Dedifferentiated amniotic fluid mesenchymal stem cell (primary cell): Measurements from ENCODE around the gene GIMAP6.
"Not testable (repeated sequence)": the region's sequence is repeated elsewhere in the genome, so short reads cannot be mapped to it uniquely, and the experiment has no call there.

Experiments used
- DNase-seq: peaks from one replicate; pipeline ENCODE4 v3.0.0-alpha.2; 2016; ENCODE audit errors: extremely low spot score

The GIMAP6 gene

DNA sequence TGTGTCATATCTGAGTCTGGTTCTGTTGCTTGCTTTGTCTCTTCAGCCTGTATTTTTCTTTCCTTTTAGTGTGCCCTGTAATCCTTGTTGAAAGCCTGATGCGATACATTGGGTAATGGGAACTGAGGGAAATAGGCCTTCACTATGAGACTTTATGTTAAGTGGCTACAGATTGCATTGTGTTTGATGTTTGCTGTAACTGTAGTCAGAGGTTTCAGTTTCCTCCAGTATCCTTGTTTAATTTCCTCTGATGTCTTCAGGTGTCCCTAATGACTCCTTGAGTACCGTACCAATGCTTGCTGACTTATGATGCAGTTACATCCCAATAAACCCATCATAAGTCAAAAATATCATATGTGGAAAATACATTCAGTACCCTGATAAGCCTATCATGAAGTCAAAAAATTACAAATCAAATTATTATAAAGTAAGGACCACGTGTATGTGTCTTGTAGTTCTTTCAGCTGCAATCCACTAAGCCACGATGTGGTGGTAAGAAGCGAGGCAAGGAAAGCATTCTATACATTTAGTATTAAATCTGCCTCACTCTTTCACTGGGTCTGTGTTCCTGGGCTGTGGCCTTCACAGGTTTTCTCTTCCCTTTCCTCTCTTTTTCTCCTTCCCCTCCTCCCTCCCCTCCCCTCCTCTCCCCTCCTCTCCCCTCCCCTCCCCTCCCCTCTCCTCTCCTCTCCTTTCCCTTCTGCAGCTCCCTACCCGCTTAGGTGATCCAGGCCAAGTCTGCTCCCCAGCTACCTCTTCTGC lies 13.3 kb upstream of the GIMAP6 start:
- no peak for DNase-seq

DNA sequence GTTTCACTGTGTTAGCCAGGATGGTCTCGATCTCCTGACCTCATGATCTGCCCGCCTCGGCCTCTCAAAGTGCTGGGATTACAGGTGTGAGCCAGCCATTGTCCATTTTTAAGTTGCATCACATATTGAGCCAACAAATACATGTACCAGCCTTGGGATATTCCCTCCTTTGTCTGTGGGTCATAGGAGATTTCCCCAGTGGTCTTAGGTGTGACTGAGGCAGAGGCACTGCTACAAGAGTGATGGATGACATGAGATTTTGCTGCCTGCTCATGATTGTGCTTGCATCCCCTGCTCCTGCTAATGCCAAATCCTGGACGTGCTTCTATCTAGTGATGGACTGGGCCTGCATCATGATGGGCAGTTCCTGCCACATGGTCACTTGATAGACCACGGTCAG lies 10.7 kb upstream of the GIMAP6 start:
- DNase-seq = no peak

DNA sequence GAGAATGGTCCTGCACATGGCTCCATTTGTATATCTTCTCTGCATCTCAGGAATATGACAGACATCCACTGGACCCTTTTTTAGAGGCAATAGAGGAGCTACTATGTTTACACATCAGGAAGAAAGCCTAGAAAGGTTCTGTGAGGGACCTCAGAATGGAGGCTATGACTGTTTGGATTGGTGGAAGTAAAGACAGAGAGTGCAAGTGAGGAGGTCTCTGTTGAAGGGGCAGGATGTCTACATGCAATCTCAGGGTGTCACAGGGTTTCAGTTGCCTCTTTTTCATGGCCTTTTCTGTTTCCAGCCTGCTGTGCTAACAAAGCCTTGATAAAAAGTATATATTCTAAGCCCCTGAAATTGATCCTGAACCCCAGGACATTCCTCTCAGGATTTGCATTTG lies 9.7 kb upstream of the GIMAP6 start:
- no peak for DNase-seq

DNA sequence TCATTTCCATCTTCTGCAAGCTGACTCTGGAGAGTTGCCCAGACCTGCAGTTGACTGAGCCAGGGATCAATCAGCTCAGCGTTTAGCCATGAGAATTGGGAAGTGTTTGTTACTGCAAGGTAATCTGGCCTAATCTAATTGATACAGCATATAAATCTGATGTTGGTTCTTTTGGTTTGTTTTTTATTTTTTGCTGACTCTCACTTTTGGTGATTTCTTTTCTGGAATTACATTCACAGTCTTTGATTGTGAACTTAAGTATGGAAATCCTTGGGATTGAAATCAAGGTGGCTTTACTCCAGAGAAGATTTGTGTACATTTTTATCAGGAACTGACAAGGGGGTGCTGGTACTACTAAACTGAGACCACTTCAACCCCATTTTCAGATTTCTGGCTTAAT lies 1.7 kb upstream of the GIMAP6 start:
- no peak for DNase-seq

DNA sequence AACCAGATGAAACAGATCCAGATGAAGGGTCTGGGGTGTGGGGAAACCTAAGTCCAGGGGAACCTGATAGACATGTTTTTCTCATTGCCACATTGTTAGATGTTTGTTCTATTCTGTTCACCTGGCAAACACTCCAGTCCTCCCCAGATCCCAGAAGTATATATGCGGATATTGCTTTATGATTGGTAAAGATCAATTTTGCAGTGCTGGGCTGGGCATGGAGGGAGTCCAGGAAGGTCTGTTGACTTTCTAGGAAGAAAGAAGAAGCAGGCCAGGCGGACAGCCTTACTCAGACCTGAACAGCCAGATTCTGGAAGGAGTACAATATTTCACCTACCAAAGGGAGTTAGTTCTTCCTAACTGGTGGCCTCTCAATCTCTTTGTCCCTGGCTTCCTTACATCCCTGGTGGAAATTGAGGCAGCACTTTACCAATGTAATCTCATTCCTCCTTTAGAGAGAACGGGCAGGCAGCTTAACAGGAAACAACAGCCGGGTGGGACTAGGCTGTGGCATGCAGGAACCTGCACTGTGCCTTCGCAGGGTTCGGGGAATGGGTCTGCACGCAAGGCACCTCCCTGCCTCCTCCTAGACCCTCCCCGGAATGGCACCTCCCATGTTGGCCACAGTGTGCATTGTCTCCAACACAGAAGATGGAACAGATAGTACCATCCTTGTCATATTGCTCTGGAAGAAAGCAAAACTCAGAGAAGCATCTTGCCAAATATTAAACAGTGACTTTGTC lies 930 bp downstream of the GIMAP6 start:
- DNase-seq = no peak

DNA sequence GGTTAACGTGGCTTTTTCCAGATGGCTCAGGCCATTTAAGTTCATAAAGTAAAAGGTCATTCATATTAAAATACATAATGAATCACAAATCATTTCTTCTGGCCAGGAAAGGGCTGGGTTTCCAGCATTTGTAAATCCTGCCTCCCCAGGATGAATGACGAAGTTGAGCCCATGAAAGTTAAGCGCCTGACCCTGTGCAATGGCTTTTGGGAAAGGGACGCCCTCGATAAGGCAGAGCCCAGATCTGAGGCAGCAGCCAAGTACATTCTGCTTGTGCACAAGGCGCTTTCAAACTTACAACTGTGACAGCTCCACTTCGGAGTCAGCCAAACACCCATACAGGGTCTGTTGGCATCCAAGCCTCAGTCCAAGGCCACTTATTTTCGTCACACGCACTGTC lies 2.8 kb downstream of the GIMAP6 start:
- DNase-seq = no peak

DNA sequence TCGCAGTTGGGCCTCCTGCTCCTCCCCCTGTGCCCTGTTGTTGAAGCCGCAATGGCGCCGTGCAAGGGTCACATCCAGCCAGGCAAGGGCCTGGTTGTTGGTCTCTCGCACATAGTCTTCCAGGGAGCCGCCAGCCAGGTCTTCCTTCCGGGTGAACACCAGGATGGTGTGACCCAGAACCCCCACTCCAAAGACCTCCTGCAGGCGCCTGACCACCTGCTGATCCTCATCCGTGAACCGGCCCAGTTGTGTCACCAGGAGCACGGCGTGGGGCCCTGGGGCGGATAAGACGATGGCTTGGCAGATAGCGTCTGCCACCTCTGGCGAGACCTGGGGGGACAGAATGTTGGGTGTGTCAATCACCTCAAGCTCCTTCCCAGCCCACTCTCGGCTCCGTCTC lies 4.2 kb downstream of the GIMAP6 start:
- DNase-seq = no peak

DNA sequence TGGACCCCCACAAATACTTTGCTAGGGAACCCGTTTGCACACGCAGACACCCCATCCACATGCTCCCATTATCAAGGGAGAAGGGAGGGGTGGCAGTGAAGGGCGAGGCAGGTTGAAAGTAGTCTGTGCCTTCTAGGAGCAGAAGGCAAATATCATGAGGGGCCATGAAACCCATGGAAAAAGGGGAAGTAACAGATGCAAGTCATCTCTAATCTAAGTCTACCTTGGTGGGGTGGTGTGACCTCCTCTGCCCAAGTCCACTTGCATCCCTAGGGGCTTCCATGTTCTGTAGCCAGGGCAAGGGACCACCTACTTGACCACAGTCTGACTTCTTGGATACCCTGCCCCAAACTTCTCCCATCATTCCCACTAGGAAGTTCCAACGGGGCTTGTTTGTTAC lies 5.5 kb downstream of the GIMAP6 start:
- no peak for DNase-seq

DNA sequence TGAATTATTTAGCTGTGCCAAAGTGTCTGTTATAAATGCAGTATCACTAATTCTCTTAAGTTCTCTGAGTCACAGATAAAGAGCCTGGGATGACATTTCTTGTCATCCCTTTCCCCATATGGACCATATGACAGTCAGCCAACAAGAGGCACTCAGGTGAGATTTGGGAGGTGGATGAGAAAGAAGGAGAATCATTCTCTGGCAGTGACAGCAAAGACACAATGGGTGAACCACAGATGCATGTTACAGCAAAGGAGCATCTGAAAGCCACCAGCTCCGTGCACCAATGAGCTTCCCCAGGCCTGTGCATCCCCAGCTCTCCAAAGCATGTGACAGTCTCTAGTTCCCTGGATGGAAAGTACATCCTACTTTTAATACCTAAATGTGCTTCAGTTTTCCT lies 10.8 kb downstream of the GIMAP6 start:
- no peak for DNase-seq

DNA sequence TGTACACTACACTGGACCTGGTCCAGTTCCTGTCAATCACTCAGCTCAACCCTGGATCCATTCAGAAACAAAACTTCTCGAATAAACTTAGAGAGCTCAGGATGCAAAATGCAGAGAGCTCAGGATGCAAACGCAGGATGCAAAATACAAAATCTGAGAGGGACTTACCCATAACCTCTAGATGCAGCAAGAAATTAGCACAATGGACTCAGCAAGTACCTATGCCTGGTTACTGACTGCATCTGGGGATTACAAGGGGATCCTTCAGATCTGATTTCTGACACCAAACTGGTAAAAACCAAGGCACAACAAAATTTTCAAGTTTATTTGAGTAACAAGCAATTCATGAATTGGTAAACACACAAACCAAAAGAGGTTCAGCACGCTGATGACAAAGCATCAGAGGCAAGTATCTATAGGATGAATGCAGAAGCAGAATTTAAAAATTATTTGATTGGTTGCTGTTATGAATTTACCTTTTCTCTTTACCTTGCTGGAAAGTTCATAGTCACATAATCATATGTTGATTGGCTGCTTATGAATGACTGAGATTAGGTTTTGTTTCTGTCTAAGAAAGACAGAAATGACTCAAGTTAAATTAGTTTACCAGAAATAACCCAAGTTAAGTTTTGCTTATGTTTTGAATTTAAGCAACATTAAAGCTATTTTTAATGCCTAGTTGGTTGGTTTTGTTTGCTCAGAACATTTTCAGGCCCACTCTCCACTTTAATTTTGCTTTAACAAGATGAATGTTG lies 11.4 kb downstream of the GIMAP6 start:
- no peak for DNase-seq

DNA sequence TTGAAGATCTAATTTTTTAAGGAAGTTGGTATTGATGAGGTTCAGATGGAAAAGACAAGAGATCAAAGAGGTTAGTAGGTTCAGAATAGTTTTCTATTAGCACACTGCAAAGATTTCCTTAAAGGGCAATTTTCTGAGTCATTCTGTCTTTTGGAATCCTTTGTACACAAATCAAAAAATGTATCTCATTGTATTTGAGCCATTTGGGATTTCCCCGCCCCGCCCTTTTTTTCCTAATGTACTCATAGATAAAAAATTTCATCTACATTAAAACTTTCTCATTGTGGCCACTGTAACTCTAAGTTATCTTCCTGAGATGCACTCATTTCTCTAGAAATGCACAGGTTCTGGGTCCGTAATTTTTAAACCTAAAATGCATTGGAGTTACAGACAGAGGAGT lies 12.1 kb downstream of the GIMAP6 start:
- no peak for DNase-seq

DNA sequence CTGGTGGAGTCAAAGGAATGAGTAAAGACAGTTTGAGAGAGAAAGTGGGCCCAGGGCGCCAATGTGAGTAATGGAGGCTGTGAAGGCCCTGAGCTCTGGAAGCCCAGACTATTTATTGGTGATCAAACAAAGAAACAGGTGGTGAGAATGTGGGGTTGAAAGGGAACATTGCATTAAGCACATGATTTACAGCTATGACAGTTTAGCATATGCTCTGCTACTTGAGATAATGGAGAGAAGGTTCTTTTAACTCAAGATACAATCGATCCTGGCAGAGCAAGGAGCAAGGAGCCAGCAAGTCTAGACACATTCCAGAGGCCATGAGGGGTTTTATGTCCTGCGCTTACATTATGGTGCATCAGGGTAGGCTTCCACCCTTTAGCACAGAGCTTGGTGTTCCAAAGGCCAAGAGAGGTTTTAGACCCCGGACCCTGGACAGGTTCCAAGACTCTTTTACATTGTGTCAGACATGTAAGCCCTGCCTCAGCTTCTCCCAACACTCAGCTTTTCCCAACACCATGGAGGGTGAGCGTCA lies 16.9 kb downstream of the GIMAP6 start:
- not testable (repeated sequence) for DNase-seq

DNA sequence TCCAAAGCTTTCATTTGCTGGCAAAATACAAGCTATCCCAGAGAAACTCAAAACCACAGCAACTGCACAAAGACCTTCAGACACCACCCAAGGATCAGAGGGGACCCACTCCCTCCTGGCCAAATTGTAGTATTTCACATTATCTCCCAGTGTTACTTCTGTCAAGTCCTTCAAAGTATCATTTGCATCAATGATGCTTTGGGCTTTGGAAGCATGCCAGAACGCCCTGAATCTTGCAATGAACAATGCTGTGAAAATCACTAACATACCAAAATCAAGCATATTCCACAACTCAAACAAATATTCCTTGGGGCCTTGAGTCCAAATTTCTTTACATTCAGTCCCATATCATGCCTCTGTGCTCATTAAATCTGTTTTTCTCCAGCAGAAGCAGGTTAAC lies 17.8 kb downstream of the GIMAP6 start:
- not testable (repeated sequence) for DNase-seq

DNA sequence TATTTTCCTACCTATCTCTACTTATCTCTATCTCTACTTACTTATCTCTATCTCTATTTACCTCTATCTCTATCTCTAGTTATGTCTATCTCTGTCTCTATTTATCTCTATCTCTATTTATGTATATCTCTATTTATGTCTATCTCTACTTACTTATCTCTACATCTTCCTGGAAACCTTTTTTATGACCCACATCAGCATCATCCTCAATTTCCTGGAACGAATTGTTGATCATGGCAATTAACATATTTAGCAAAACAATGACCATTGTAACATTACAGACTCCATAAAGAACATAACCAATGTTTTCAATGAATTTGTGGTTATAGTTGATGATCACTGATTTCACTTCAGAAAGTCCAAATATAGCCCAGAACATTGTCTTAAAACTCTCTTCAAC lies 18.3 kb downstream of the GIMAP6 start:
- no peak for DNase-seq

DNA sequence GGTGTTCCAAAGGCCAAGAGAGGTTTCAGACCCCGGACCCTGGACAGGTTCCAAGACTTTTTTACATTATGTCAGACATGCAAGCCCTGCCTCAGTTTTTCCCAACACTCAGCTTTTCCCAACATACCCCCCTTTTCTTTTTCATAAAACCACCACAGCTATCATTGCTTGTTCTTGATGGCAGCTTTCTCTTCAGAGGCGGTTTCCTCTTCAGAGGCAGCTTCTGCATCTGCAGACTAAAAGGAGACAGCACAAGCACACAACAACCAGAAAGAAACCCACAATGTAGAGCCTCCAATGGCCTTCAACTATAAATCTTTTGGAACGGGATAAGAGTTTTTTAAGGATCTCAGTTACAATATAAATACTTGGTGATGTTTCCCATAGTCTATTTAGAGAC lies 19.3 kb downstream of the GIMAP6 start:
- no peak for DNase-seq

DNA sequence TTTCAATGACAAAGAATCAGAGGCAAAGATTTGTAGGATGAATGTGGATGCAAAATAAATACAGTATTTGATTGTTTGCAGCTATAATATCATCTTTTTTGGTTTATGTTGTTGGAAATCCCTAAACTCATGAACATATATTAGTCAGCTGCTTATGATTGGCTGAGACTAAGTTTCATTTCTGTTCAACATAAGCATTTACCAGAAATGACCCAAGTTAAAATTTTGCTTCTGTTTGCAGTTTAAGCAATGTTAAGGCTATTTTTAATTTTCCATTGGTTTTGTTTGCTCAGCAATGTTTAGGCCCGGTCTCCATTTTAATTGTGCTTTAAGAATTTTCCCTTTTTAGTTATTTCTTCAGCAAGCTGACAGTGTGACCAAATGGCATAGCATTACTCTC lies 22.0 kb downstream of the GIMAP6 start:
- DNase-seq = no peak

DNA sequence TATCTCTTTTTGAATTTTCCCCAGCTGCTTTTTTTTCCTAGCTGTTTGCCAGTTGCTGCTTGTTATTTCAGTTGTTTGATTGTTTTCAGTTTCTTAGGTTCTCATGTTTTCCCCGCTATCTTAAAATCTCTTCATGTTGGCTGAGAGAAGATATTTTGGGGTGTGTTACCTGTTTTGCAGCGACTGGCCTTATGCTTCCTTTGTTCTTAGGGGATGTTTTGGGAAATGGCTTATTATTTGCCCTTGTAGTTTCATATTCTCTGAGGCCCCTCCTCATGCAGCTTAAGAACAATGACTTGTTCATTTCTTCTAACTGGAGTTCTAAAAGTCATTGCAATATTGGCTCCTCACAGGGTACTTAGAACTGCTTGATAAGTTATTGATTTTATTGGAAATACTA lies 28.6 kb downstream of the GIMAP6 start:
- DNase-seq = not testable (repeated sequence)

DNA sequence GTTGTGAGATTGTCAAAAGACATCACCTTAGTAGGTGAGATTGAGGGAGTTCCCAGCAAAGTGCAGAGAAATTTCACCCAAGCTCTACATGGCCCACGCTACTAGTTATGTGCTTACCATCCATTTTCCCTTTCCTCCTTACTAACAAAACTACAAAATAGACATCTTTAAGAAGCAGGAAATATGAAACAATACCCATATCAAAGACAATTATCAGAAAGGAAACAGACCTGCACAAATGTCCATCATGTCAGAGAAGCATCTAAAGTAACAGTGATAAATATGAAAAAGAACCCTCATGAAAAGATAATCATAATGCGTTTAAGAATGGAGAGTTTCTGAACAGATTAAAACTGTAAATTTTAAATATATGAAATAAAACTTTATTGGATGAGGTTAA lies 36.8 kb downstream of the GIMAP6 start:
- DNase-seq = no peak

DNA sequence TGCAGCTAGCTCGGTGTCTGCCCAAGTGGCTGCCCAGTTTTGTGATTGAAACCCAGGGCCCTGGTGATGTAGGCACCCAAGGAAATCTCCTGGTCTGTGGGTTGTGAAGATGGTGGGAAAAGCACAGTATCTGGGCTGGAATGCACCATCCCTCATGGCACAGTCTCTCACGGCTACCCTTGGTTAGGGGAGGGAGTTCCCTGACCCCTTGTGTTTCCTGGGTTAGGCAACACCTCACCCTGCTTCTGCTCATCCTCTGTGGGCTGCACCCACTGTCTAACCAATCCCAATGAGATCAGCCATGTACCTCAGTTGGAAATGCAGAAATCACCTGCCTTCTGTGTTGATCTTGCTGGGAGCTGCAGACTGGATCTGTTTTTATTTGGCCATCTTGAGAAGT lies 37.4 kb downstream of the GIMAP6 start:
- DNase-seq = no peak

DNA sequence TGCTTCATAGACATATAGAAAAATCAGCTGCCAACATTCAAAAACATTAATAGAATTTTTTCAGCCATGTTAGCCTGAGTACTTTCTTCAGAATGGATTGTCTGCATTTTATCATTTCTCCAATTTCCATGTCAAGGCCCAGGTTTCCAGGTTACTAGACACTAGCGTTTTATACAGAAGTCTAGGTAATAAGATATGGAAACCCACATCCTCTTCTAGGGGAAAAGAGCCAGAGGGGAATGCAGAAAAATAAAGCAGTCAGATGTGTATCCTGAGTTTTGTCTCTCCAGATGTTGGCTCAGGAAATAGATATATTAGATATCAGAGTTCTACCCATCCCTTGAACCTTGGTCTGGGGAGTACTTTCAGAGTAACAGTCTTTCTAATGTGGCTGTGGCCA lies 44.6 kb downstream of the GIMAP6 start:
- no peak for DNase-seq

DNA sequence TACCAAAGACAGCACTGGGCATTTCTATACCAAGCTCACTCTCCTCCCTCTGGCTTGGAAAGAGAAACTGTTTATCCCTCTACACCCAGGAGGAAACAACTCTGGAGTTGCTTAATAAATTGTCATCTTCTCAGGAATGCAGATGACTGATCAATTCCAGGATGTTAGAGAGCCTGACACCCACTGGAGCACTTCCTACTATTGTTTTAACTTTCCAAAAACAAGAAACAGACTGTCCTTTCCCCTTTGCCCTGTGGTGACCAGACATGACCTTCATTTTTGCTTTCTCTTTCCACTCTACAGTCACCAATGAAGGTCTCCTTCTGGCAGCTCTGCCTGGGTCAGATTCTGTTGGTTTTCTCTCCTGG lies 45.4 kb downstream of the GIMAP6 start:
- DNase-seq = no peak

DNA sequence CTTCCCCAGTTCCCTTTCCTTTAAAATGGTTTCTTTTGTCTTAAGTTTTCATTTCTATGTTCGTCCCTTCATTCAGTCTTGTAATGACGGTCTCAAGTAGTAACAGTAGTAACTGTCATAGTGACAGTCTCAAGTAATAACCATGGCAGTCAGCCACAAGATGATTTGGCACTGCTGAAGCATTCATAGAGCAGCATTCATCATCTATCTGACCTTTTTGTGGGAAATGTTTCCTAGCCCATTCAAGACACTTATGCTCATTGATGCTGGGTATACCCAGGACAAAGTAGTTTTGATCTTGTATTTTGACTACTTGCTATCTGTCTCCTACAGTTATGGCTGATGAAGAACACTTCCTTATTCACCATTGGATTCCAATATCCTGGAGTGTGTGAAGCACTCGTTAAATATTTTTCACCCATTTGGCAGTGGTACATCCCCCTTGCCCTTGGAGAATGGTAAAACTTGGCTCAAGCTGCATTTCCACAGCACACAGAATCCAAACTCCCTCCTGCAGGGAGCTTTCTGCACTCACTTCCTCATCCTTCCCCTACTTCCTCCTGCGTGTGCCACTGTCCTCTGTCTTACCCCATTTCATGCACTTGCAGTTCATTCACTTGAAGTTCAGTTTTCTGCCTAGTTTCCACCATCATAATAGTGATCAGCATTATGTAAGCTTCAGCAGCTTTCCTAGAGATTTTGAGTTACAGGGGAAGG lies 46.0 kb downstream of the GIMAP6 start:
- no peak for DNase-seq
